Neural cell (in vitro differentiated cells): ENCODE results near the gene FCN2. TPM values are rescaled to one million over a fixed set of nuclear protein-coding genes. Genes with fewer than 3 reads are reported as not detected.

Experiments used
- H2AFZ ChIP-seq: fragments of 200-600, 300-800 bp; sonication (generic), shearing (Covaris generic); 2 replicates; pipeline ENCODE4 v1.6.0; 2014; ENCODE audit warnings: low read depth, mild to moderate bottlenecking, antibody characterized with exemption, low read length, moderate library complexity
- H3F3A ChIP-seq: fragments of 200-600 bp; shearing (Covaris generic); 2 replicates; pipeline ENCODE4 v1.6.1; 2016; ENCODE audit warnings: mild to moderate bottlenecking, moderate library complexity, mixed read lengths, antibody characterized with exemption, low read length; ENCODE audit not compliant: insufficient read depth, poor library complexity, severe bottlenecking
- H3K27ac ChIP-seq: fragments of 200-600, 300-800 bp; sonication (generic), shearing (Covaris generic); 2 replicates; pipeline ENCODE4 v1.5.1; 2014; ENCODE audit warnings: mild to moderate bottlenecking, low read length, moderate library complexity
- H3K27me3 ChIP-seq: fragments of 300-800, 200-600 bp; sonication (generic), shearing (Covaris generic); 2 replicates; pipeline ENCODE4 v1.6.0; 2014; ENCODE audit warnings: mild to moderate bottlenecking, low read depth, low read length, moderate library complexity; ENCODE audit not compliant: insufficient read depth
- H3K36me3 ChIP-seq: fragments of 300-800, 200-600 bp; sonication (generic), shearing (Covaris generic); 2 replicates; pipeline ENCODE4 v1.5.1; 2014; ENCODE audit warnings: mild to moderate bottlenecking, antibody characterized with exemption, low read length, moderate library complexity; ENCODE audit not compliant: insufficient read depth
- H3K4me2 ChIP-seq: fragments of 300-800, 200-600 bp; sonication (generic), shearing (Covaris generic); 2 replicates; pipeline ENCODE4 v1.6.0; 2014; ENCODE audit warnings: mild to moderate bottlenecking, low read length
- H3K4me3 ChIP-seq: fragments of 300-800, 200-600 bp; sonication (generic), shearing (Covaris generic); 2 replicates; pipeline ENCODE4 v1.5.1; 2014; ENCODE audit warnings: mild to moderate bottlenecking, low read length, moderate library complexity
- H3K79me2 ChIP-seq: fragments of 200-600 bp; shearing (Covaris generic); replicated peaks from 2 replicates; pipeline ENCODE4 v1.6.0; 2014; ENCODE audit warnings: mild to moderate bottlenecking, low read length, moderate library complexity; ENCODE audit not compliant: insufficient read depth
- H3K9ac ChIP-seq: fragments of 300-800, 200-600 bp; sonication (generic), shearing (Covaris generic); 2 replicates; pipeline ENCODE4 v1.6.1; 2016; ENCODE audit warnings: mild to moderate bottlenecking, low read length, mixed read lengths
- H3K9me2 ChIP-seq: fragments of 200-600 bp; shearing (Covaris generic); 2 replicates; pipeline ENCODE4 v1.6.1; 2016; ENCODE audit warnings: mild to moderate bottlenecking, low read length, mixed read lengths; ENCODE audit not compliant: insufficient read depth
- H3K9me3 ChIP-seq: fragments of 200-600, 300-800 bp; sonication (generic), shearing (Covaris generic); 2 replicates; pipeline ENCODE4 v1.6.1; 2016; ENCODE audit warnings: mild to moderate bottlenecking, mixed run types, low read length, moderate library complexity, mixed read lengths
- H4K20me1 ChIP-seq: fragments of 200-600 bp; shearing (Covaris generic); 2 replicates; pipeline ENCODE4 v1.6.1; 2016; ENCODE audit warnings: mild to moderate bottlenecking, mixed run types; ENCODE audit not compliant: insufficient read depth
- EP300 ChIP-seq: fragments of 450-650 bp; conservative IDR thresholded peaks from 2 replicates; pipeline ENCODE4 v1.6.1; 2014; ENCODE audit warnings: antibody characterized with exemption, mild to moderate bottlenecking, moderate library complexity; ENCODE audit not compliant: poor library complexity, severe bottlenecking
- EZH2 ChIP-seq: fragments of 200-600, 300-800 bp; shearing (Covaris generic), sonication (generic); IDR thresholded peaks from 2 replicates; pipeline ENCODE4 v1.6.1; 2014; ENCODE audit warnings: antibody characterized with exemption, low read length, borderline replicate concordance, mild to moderate bottlenecking; ENCODE audit not compliant: insufficient read depth, poor library complexity, severe bottlenecking
- MXI1 ChIP-seq: fragments of 450-650 bp; conservative IDR thresholded peaks from 2 replicates; pipeline ENCODE4 v1.6.1; 2014; ENCODE audit warnings: antibody characterized with exemption, mild to moderate bottlenecking; ENCODE audit not compliant: poor library complexity, severe bottlenecking
- POLR2AphosphoS5 ChIP-seq: IDR thresholded peaks from 2 replicates; pipeline ENCODE4 v1.6.1; 2012
- RAD21 ChIP-seq: fragments of 450-650 bp; conservative IDR thresholded peaks from 2 replicates; pipeline ENCODE4 v1.6.1; 2014; ENCODE audit warnings: antibody characterized with exemption, mild to moderate bottlenecking, moderate library complexity
- REST ChIP-seq: IDR thresholded peaks from 2 replicates; pipeline ENCODE4 v1.6.1; 2012; ENCODE audit warnings: borderline replicate concordance
- SMC3 ChIP-seq: fragments of 450-650 bp; conservative IDR thresholded peaks from 2 replicates; pipeline ENCODE4 v1.6.1; 2014; ENCODE audit warnings: antibody characterized with exemption, mild to moderate bottlenecking, moderate library complexity; ENCODE audit not compliant: poor library complexity
- TAF1 ChIP-seq: IDR thresholded peaks from 2 replicates; pipeline ENCODE4 v1.6.1; 2012; ENCODE audit warnings: low read depth
- polyA plus RNA-seq: library from polyadenylated mRNA; depleted of rRNA; stranded (reverse); fragments of >200 nt; gene quantifications from 2 replicates; pipeline ENCODE4 v1.2.3, GENCODE V29; 2014
- TF ChIP-seq, protein P1 (sequence below): fragments of 450-650 bp; IDR thresholded peaks from 2 replicates; pipeline ENCODE4 v1.5.1; 2014; ENCODE audit warnings: antibody characterized with exemption, mild to moderate bottlenecking, moderate library complexity; ENCODE audit not compliant: poor library complexity, severe bottlenecking

FCN2 gene
- polyA plus RNA-seq, 1 donor from 2014 or later, result not detected

- Histone ChIP-seq H3K9me3 (no peaks in the 10 kb centered on the region), H2AFZ (no peak overlapping the region), H3K79me2 (no peaks in the 10 kb centered on the region), H3K27ac (no peak overlapping the region), H4K20me1 (no peaks in the 10 kb centered on the region), H3K36me3 (no peaks in the 10 kb centered on the region), H3K4me3 (no peak overlapping the region), H3K27me3 (no peaks in the 10 kb centered on the region), H3K4me2 (no peak overlapping the region), H3K9me2 (no peaks in the 10 kb centered on the region), H3F3A (no peaks in the 10 kb centered on the region), H3K9ac (no peak overlapping the region)
- TF ChIP-seq EZH2 (no peak), MXI1 (no peak), TAF1 (no peak), EP300 (no peak)
Measured at GRCh38 chr9:134923466-134923865, 42.9 kb downstream of the FCN2 start.

DNA sequence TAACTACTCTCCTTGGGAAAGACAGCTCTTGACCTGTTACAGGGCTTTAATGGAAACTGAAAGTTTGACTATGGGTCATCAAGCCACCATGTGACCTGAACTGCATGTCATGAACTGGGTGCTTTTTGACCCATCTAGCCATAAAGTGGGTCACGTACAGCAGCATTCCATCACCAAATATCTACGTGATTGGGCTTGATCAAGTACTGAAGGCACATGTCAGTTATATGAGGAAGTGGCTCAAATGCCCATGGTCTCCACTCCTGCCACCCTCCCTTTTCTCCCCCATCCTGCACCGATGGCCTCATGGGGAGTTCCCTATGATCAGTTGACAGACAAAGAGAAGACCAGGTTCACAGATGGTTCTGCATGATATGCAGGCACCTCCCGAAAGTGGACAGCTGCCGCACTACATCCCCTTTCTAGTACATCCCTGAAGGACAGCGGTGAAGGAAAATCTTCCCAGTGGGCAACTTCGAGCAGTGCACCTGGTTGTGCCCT lies 44.5 kb downstream of the FCN2 start:
- no peaks in the 10 kb centered on the region for H3K36me3 ChIP-seq
- no peak overlapping the region for H2AFZ ChIP-seq
- H3K9me2 ChIP-seq, result no peaks in the 10 kb centered on the region
- no peaks in the 10 kb centered on the region for H3K27me3 ChIP-seq
- no peak overlapping the region for H3K4me3 ChIP-seq
- H3K9me3 ChIP-seq, result no peaks in the 10 kb centered on the region
- H3K79me2 ChIP-seq, result no peaks in the 10 kb centered on the region
- H3K9ac ChIP-seq, result no peak overlapping the region
- H3K27ac ChIP-seq, result no peak overlapping the region
- no peak overlapping the region for H3K4me2 ChIP-seq
- H3F3A ChIP-seq, result no peaks in the 10 kb centered on the region
- TF ChIP-seq TAF1, result no peak
- H4K20me1 ChIP-seq, result no peaks in the 10 kb centered on the region

DNA sequence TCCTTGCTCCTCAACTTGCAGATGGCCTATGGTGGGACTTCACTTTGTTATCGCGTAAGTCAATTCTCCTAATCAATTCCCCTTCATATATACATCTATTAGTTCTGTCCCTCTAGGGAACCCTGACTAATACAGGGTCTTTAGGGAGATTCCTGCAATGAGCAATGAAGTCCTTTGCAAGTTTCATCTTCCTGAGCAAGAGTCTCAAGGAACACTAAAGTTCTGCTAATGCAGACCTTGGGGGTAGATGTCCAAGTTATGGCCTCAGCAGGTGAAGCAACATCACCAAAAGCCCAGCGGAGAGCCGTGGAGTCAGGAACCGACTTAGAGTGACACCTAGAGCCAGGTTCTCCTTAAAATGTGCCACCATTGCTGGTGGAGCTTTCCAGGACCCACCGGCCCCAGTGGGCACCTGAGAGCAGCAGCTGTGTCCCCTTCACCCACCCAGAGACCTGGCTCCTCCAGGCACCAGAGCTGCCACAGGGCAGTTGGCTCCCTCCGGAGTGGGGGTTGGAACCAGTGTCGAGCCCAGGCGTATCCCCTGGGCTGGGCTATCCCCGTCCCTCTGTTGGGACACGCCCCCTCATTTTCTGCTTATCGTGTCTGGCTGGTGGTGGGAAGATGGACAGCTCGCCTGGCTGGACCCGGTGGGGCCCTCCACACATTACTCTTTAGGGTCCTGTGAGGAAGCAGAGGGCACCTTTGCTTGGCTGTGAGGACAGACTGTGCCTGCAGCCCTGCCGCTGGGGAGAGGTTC lies 48.0 kb downstream of the FCN2 start:
- Histone ChIP-seq H3F3A (no peaks in the 10 kb centered on the region), H4K20me1 (no peaks in the 10 kb centered on the region), H3K27me3 (no peaks in the 10 kb centered on the region), H3K9me3 (no peaks in the 10 kb centered on the region), H3K79me2 (no peaks in the 10 kb centered on the region), H3K4me3 (no peak overlapping the region), H3K9me2 (no peaks in the 10 kb centered on the region), H3K27ac (no peak overlapping the region), H3K9ac (no peak overlapping the region), H3K36me3 (no peaks in the 10 kb centered on the region), H3K4me2 (no peak overlapping the region), H2AFZ (no peak overlapping the region)
- TF ChIP-seq POLR2AphosphoS5 (no peak), REST (no peak), TAF1 (no peak), SMC3 (no peak), RAD21 (no peak)
- TF ChIP-seq, protein P1, sequence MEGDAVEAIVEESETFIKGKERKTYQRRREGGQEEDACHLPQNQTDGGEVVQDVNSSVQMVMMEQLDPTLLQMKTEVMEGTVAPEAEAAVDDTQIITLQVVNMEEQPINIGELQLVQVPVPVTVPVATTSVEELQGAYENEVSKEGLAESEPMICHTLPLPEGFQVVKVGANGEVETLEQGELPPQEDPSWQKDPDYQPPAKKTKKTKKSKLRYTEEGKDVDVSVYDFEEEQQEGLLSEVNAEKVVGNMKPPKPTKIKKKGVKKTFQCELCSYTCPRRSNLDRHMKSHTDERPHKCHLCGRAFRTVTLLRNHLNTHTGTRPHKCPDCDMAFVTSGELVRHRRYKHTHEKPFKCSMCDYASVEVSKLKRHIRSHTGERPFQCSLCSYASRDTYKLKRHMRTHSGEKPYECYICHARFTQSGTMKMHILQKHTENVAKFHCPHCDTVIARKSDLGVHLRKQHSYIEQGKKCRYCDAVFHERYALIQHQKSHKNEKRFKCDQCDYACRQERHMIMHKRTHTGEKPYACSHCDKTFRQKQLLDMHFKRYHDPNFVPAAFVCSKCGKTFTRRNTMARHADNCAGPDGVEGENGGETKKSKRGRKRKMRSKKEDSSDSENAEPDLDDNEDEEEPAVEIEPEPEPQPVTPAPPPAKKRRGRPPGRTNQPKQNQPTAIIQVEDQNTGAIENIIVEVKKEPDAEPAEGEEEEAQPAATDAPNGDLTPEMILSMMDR, result no peak
